GOT3 (cell line): ENCODE measurements around the gene C9orf153.
"Not testable (repeated sequence)": the region's sequence is repeated elsewhere in the genome, so short reads cannot be mapped to it uniquely, and the experiment has no call there.

Experiments used
- DNase-seq: peaks from one replicate; lab custom pipeline; 2025; ENCODE audit warnings: mixed read lengths; lab: John Stamatoyannopoulos, UW

C9orf153 gene

GRCh38 chr9:86263876-86264275 is 4.4 kb upstream of the C9orf153 start:
- no peak for DNase-seq

GRCh38 chr9:86262492-86262891 is 3.0 kb upstream of the C9orf153 start:
- DNase-seq: no peak

- DNase-seq: no peak
Measured at GRCh38 chr9:86257391-86257790, 2.1 kb downstream of the C9orf153 start.

- DNase-seq: no peak
Measured at GRCh38 chr9:86256653-86257052, 2.8 kb downstream of the C9orf153 start.

- no peak for DNase-seq
Measured at GRCh38 chr9:86253577-86253976, 5.9 kb downstream of the C9orf153 start.

- DNase-seq: no peak
Measured at GRCh38 chr9:86252870-86253269, 6.6 kb downstream of the C9orf153 start.

DNA sequence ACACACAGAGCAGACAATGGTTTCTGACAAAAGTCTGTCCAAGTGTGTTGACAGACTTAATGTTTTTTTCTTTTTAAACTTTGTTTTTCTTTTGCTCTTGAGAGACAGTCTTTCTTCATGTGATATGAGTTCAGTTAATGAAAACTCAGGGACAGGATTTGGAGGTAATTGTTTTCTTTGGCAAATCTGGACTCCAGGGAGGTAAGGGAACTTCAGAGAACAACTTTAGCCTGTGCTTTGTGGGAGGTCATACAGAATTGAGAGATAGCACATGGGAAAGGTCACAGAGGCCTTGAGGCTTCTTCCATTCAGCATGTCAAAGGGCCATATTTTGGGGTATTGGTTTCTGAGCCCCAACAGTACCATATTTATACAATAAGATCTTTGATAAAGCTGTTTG is 9.3 kb downstream of the C9orf153 start:
- DNase-seq: no peak

GRCh38 chr9:86248746-86249145 is 10.7 kb downstream of the C9orf153 start:
- DNase-seq: no peak

- DNase-seq: no peak
Measured at GRCh38 chr9:86246752-86247161, 12.7 kb downstream of the C9orf153 start.

DNA sequence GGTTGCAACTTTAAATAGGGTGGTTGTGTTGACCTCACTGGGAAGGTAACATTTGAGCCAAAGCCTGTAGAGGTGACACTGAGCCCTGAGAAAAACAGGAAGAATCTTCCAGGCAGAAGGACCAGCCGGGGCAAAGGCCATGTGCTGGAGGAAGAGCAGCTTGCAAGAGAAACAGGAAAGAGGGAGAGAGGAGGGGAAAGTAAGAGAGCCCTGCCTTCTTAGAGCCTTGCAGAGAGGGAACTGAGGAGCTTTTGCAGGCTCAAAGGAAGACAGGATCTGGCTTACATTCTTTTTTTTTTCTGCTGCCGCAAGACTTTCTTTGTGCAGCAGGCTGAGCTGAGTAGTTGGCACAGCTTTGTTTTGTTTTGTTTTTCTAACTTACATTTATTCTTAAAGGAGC is 17.4 kb downstream of the C9orf153 start:
- no peak for DNase-seq

- DNase-seq: no peak
Measured at GRCh38 chr9:86241216-86241615, 18.2 kb downstream of the C9orf153 start.

GRCh38 chr9:86238861-86239770 is 20.3 kb downstream of the C9orf153 start:
- no peak for DNase-seq

DNA sequence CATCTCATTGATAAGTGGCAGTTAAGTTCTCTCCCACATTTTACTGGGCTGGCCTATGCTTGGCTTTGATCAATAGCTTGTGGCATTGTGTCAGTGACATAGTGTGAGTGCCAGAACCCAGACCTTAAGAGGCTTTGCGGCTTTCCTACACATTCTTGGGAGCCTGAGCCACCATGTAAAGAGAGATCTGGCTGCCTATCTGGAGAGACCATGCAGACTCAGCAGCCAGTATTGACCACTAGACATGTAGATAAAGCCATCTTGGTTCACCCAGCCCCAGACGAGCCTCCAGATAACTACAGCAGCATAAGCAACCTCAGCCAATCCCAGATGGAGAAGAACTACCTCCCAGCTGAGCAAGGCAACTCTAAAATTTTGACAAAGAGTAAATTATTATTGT is 28.6 kb downstream of the C9orf153 start:
- DNase-seq: no peak

DNA sequence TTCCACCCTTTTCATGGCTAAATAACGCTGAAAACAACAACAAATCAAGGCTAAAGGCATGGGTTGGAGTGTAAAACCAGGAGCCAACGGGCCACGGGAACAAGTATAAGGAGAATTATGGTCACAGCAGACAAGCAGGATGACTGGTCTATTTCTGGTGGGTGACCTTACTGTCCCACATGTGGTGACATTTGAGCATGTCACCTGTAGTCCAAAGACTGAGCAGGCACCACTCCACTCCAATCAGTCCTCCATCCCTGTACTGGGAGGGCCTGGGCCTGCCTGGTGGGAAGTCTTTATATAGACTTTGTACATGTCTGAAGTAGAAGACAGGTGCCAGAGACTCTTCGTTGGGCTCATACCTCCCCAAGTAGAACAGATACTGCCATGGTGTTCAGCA is 36.8 kb downstream of the C9orf153 start:
- DNase-seq: no peak

GRCh38 chr9:86219606-86220005 is 39.9 kb downstream of the C9orf153 start:
- no peak for DNase-seq

DNA sequence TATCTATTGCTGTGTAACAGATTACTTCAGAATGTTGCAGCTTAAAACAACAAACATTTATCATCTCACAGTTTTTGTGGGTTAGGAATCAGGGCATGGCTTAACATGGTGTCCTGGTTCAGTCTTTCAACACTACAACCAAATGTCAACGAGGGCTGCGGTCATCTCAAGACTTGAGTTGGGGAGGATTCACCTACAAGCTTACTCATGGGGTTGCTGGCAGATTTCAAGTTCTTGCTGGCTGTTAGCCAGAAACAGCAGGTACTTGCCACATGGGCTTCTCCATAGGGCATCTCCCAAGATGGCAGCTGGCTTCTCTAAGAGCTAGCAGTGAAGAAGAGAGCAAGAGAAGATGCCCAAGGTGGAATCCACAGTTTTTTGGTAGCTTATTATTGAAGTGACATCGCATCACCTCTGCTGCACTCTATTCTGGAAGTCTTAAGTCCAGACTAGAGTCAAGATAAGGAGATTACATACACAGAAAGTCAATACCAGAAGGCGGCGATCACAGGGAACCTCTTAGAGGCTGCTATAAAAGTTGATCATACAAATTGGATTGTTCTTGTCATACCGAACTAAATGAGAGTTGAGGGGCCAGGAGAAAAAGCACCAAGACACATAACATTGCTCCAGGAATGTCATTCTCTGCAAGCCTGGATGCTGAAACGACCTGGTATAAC is 42.2 kb downstream of the C9orf153 start:
- DNase-seq: no peak

DNA sequence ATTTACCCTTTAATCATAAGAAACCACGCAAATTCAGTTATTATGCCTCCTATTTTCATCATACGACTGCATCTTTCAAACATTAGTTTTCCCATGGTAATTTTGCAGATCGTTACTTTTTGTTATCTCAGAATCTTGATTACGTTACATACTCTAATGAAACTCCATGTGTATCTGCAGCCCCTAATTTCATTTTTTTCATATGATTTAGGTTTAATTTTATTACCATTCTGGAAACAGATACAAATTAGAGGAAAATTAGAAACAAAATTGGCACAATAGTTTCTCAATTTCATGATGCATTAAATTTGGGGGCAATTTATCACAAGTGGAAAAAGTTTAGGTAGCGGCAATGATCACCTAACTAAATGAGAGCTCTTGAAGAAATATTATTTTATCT is 52.3 kb downstream of the C9orf153 start:
- no peak for DNase-seq

GRCh38 chr9:86202338-86202882 is 57.0 kb downstream of the C9orf153 start:
- no peak for DNase-seq

GRCh38 chr9:86201474-86202337 is 57.8 kb downstream of the C9orf153 start:
- DNase-seq: no peak

DNA sequence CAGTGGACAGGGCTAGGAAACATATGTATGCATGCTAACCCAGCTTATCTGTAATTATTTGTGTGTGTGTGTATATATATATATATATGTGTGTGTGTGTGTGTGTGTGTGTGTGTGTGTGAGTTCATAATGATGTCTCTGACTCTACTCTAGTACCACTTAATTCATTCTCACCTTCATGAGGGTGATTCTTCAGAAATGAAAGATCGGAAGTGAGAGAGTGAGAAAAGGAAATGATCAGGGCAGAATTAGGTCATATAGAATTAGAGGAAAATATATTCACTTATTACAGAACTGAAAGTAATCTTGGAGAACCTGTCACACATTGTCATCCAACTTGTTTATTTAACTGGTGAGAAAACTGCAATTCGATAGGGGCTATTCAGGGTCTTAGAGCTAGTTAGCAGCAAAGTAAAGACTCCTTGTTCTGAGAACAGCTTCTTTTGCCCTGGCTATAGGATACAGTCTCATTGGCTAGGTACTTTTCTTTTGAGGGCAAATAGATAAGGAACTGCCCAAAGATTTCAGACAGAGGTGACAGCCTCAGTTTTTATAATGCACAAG is 58.8 kb downstream of the C9orf153 start:
- DNase-seq: no peak

DNA sequence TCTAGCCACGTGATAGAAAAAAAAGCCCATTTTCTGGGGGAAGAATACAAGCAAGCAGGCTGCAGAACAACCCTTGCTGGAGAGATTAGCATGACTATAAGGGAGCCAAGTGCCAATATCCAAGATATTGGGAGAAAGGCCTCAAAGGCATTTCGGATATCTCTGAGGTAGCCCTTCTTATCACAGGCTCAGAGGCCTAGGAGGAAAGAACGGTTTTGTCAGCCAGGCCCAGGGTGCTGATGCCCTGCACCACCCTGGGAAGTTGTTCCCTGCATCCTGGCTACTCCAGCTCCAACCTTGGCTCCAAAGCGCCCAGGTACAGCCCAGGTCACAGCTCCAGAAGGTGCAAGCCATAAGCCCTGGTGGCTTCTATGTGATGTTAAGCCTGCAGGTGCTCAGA is 66.4 kb downstream of the C9orf153 start:
- no peak for DNase-seq

- DNase-seq: not testable (repeated sequence)
Measured at GRCh38 chr9:86190700-86191099, 68.8 kb downstream of the C9orf153 start.
